Endothelial cell of umbilical vein (primary cell): ENCODE results near the gene BSDC1. TPM values are rescaled to one million over a fixed set of nuclear protein-coding genes. Genes with fewer than 3 reads are reported as not detected.

Source experiments
- BruUV-seq: library from RNA; stranded (reverse); fragments of 400-500 nt; replicated peaks from 2 replicates; lab custom pipeline; 2021; lab: Mats Ljungman, UMichigan
- CTCF ChIA-PET: fragments of 300-600, 350-600 bp; sonication (Branson Sonifier 250); formaldehyde crosslinking; loops from one replicate; lab custom pipeline; 2021; ENCODE audit warnings: antibody characterized with exemption, inconsistent platforms; lab: Charles Lee
- POLR2A ChIA-PET: fragments of 300-600, 350-600 bp; sonication (Branson Sonifier 250); formaldehyde crosslinking; loops from one replicate; lab custom pipeline; 2021; ENCODE audit warnings: antibody characterized with exemption, inconsistent platforms; lab: Charles Lee
- DNase-seq: peaks from one replicate; pipeline ENCODE4 v3.0.0-alpha.2; 2011; ENCODE audit warnings: low read depth, low spot score
- FAIRE-seq: peaks from 2 replicates; lab custom pipeline; 2011; peaks lifted over from hg19 to GRCh38; lab: Jason Lieb, UNC
- H2AFZ ChIP-seq: 2 replicates; pipeline ENCODE4 v1.6.0; 2012; ENCODE audit warnings: low read depth, low read length, control low read depth, inconsistent platforms
- H3K27ac ChIP-seq: 2 replicates; pipeline ENCODE4 v1.5.1; 2011; ENCODE audit warnings: low read depth, mild to moderate bottlenecking, control low read depth, low read length, moderate library complexity; ENCODE audit not compliant: insufficient read depth
- H3K27me3 ChIP-seq, 2 experiments: 2 replicates each; pipeline versions ENCODE4 v1.6.0 to v1.6.1; 2011; ENCODE audit warnings: low read length in 2 of 2, mixed read lengths in 1 of 2; ENCODE audit not compliant: control insufficient read depth in 2 of 2, insufficient read depth in 2 of 2
- H3K36me3 ChIP-seq, 2 experiments: 2 replicates in 1 of 2; 3 replicates in 1 of 2; pipeline ENCODE4 v1.5.1; 2011; ENCODE audit warnings: low read length in 2 of 2, mild to moderate bottlenecking in 1 of 2, moderate library complexity in 1 of 2; ENCODE audit not compliant: control insufficient read depth in 2 of 2, insufficient read depth in 2 of 2; ENCODE audit errors: extremely low read depth in 1 of 2
- H3K4me1 ChIP-seq: 3 replicates; pipeline ENCODE4 v1.5.1; 2011; ENCODE audit warnings: mild to moderate bottlenecking, low read length; ENCODE audit not compliant: control insufficient read depth, insufficient read depth; ENCODE audit errors: extremely low read depth
- H3K4me2 ChIP-seq: 2 replicates; pipeline ENCODE4 v1.6.1; 2011; ENCODE audit warnings: low read length, control low read depth, mixed read lengths; ENCODE audit not compliant: insufficient read depth
- H3K4me3 ChIP-seq, 3 experiments: fragments of 200-600 bp in 1 of 3; sonication (generic), shearing (Covaris generic) in 1 of 3; replicated peaks in 1 of 3; 2 replicates each; pipeline ENCODE4 v1.5.1; 2011 to 2016; ENCODE audit warnings: control low read depth in 3 of 3, low read length in 3 of 3, mild to moderate bottlenecking in 2 of 3, inconsistent platforms in 1 of 3, low read depth in 1 of 3, moderate library complexity in 1 of 3; ENCODE audit not compliant: insufficient read depth in 1 of 3
- H3K79me2 ChIP-seq: 2 replicates; pipeline ENCODE4 v1.6.0; 2012; ENCODE audit warnings: low read length, inconsistent platforms; ENCODE audit not compliant: control insufficient read depth, insufficient read depth
- H3K9ac ChIP-seq: replicated peaks from 2 replicates; pipeline ENCODE3; 2011; ENCODE audit warnings: low read length, control low read depth; ENCODE audit not compliant: insufficient read depth; ENCODE audit errors: extremely low read depth
- H3K9me1 ChIP-seq: replicated peaks from 3 replicates; pipeline ENCODE4 v1.6.0; 2011; ENCODE audit warnings: mild to moderate bottlenecking, low read length; ENCODE audit not compliant: control insufficient read depth, insufficient read depth; ENCODE audit errors: extremely low read depth
- H3K9me3 ChIP-seq: replicated peaks from 2 replicates; pipeline ENCODE4 v1.5.1; 2012; ENCODE audit warnings: low read length, inconsistent platforms; ENCODE audit not compliant: control insufficient read depth, insufficient read depth
- H4K20me1 ChIP-seq: replicated peaks from 2 replicates; pipeline ENCODE3; 2011; ENCODE audit warnings: mild to moderate bottlenecking, low read length; ENCODE audit not compliant: control insufficient read depth, insufficient read depth; ENCODE audit errors: extremely low read depth
- CTCF ChIP-seq, 2 donors: IDR thresholded peaks; 1 replicate in 1 of 2; 2 replicates in 1 of 2; pipeline ENCODE4 v1.5.1; 2011; ENCODE audit warnings: low read length in 2 of 2, mild to moderate bottlenecking in 2 of 2, moderate library complexity in 2 of 2, control low read depth in 1 of 2, inconsistent platforms in 1 of 2, low read depth in 1 of 2; ENCODE audit not compliant: insufficient read depth in 1 of 2; ENCODE audit errors: extremely low read depth in 1 of 2
- EZH2 ChIP-seq: IDR thresholded peaks from 2 replicates; pipeline ENCODE4 v1.6.1; 2012; ENCODE audit warnings: borderline replicate concordance, low read depth, mild to moderate bottlenecking, moderate library complexity, low read length, inconsistent platforms; ENCODE audit not compliant: severe bottlenecking
- FOS ChIP-seq: IDR thresholded peaks from 2 replicates; pipeline ENCODE4 v1.6.1; 2011; ENCODE audit warnings: mild to moderate bottlenecking, low read length, moderate library complexity, borderline replicate concordance; ENCODE audit not compliant: insufficient read depth
- GATA2 ChIP-seq: IDR thresholded peaks from 2 replicates; pipeline ENCODE4 v1.7.0; 2011; ENCODE audit warnings: low read depth, mild to moderate bottlenecking, moderate library complexity, mixed read lengths, low read length; ENCODE audit not compliant: insufficient read length, insufficient read depth
- JUN ChIP-seq: IDR thresholded peaks from 2 replicates; pipeline ENCODE4 v1.6.1; 2011; ENCODE audit warnings: borderline replicate concordance, low read depth; ENCODE audit not compliant: insufficient read length, insufficient read depth
- MAX ChIP-seq: IDR thresholded peaks from 2 replicates; pipeline ENCODE4 v1.6.1; 2011; ENCODE audit not compliant: insufficient read depth, insufficient read length
- MYC ChIP-seq: IDR thresholded peaks from one replicate; pipeline ENCODE4 v1.6.1; 2011; ENCODE audit warnings: mild to moderate bottlenecking, low read depth, low read length
- POLR2A ChIP-seq: IDR thresholded peaks from 2 replicates; pipeline ENCODE4 v1.6.1; 2012; ENCODE audit warnings: low read depth, mild to moderate bottlenecking, control low read depth, low read length
- POLR2AphosphoS5 ChIP-seq: IDR thresholded peaks from 2 replicates; pipeline ENCODE4 v1.6.1; 2012; ENCODE audit warnings: low read depth, mild to moderate bottlenecking, control low read depth, low read length, moderate library complexity; ENCODE audit not compliant: insufficient read depth
- dilution Hi-C: fragments of 300-500 bp; cut with MboI; formaldehyde crosslinking; loops from one replicate; pipeline ENCODE4 v1.15.0; 2019; ENCODE audit warnings: low sequenced_read_pairs; ENCODE audit not compliant: extremely low pct_ligation_motif_present
- intact Hi-C: fragments of 100-400 bp; cut with micrococcal nuclease; formaldehyde crosslinking; loops from one replicate; pipeline ENCODE4 v1.10.0; 2022
- polyA plus RNA-seq, 4 experiments: library from polyadenylated mRNA; depleted of rRNA in 3 of 4; stranded (reverse) in 3 of 4; unstranded in 1 of 4; fragments of >200 nt; gene quantifications; 2 replicates each; pipeline versions ENCODE4 v1.2.1 to v1.2.3, GENCODE V29; 2011 to 2012; ENCODE audit warnings: missing spikeins in 1 of 4
- total RNA-seq: library from RNA; stranded (reverse); gene quantifications from 2 replicates; pipeline ENCODE4 v1.2.3, GENCODE V29; 2021

Gene BSDC1
- total and polyA plus RNA-seq, 2 donors (not counting 3 experiments of a cell fraction or from before 2014, with no cell fraction given), result 44.3 to 64.6 TPM

GRCh38 chr1:32327204-32327603 lies 67.0 kb downstream of the BSDC1 start:
- intact Hi-C loops (no loop called here), dilution Hi-C loops (no loop called here)
- Histone ChIP-seq H3K27me3 (no peaks in the 10 kb centered on the region), H3K9me1 (no peaks in the 10 kb centered on the region), H3K9me3 (no peaks in the 10 kb centered on the region), H3K9ac (no peak overlapping the region), H3K4me3 (no peak overlapping the region), H2AFZ (no peak overlapping the region), H3K27ac (no peak overlapping the region), H4K20me1 (no peaks in the 10 kb centered on the region), H3K36me3 (peaks cover 14 to 50% of the 10 kb centered on the region in 2 experiments), H3K79me2 (no peaks in the 10 kb centered on the region), H3K4me2 (no peak overlapping the region), H3K4me1 (no peaks in the 10 kb centered on the region)
- ChIA-PET POLR2A (interaction anchor here (0.7 kb wide), 1 partner anchor 9 kb away, joined by 3 read pairs; the partner anchor contains the start of gene MARCKSL1), CTCF (interaction anchor here (1.4 kb wide), 1 partner anchor 112 kb away, joined by 4 read pairs; no protein-coding TSS in a partner anchor)
- FAIRE-seq, result no peak
- TF ChIP-seq POLR2A (no peak), CTCF (IDR thresholded peaks at IDR 0.05; ENCODE audit: extremely low read depth in 1 of 2, insufficient read depth in 1 of 2, low read depth in 1 of 2, low read length in 2 of 2) (no peak), POLR2AphosphoS5 (no peak), MYC (no peak), MAX (no peak), JUN (no peak), FOS (no peak), GATA2 (no peak), EZH2 (no peak)
- no TSS peak for BruUV-seq
- DNase-seq, result no peak
